SK-N-SH (cell line): Measurements from ENCODE around the gene SYNE1. TPM values are rescaled to one million over a fixed set of nuclear protein-coding genes. Genes with fewer than 3 reads are reported as not detected.

Source experiments
- CTCF ChIA-PET: fragments of 300-600, 350-600 bp; formaldehyde crosslinking; extraction: SDS; loops from one replicate; lab custom pipeline; 2021; lab: Yijun Ruan, JAX
- POLR2A ChIA-PET: fragments of 350-600 bp; sonication (Branson Sonifier 250); formaldehyde crosslinking; extraction: SDS; loops from one replicate; lab custom pipeline; 2020; ENCODE audit warnings: antibody characterized with exemption, inconsistent platforms; lab: Yijun Ruan, JAX
- DNase-seq: peaks from one replicate; pipeline ENCODE4 v3.0.0; 2012
- H2AFZ ChIP-seq: fragments of 200-600 bp; sonication (generic); 2 replicates; pipeline ENCODE4 v1.8.1; 2016; ENCODE audit warnings: antibody characterized with exemption, mild to moderate bottlenecking, low read depth
- H3F3A ChIP-seq: fragments of 200-600 bp; sonication (generic); replicated peaks from 2 replicates; pipeline ENCODE3; 2016; ENCODE audit warnings: antibody characterized with exemption, mild to moderate bottlenecking; ENCODE audit not compliant: insufficient read depth
- H3K27ac ChIP-seq, 2 experiments: fragments of 200-500 bp in 1 of 2; fragments of 200-600 bp in 1 of 2; sonication (Bioruptor generic) in 1 of 2; sonication (generic), shearing (Covaris generic) in 1 of 2; 2 replicates each; pipeline versions ENCODE4 v1.5.1 to v1.6.1; 2014 to 2016; ENCODE audit warnings: low read depth in 2 of 2, inconsistent platforms in 1 of 2, low read length in 1 of 2, mild to moderate bottlenecking in 1 of 2, mixed read lengths in 1 of 2
- H3K27me3 ChIP-seq: fragments of 200-600 bp; sonication (generic), shearing (Covaris generic); 2 replicates; pipeline ENCODE4 v1.6.1; 2016; ENCODE audit warnings: mixed run types; ENCODE audit not compliant: insufficient read depth
- H3K36me3 ChIP-seq, 2 experiments: fragments of 200-500 bp in 1 of 2; fragments of 200-600 bp in 1 of 2; sonication (Bioruptor generic) in 1 of 2; sonication (generic) in 1 of 2; replicated peaks in 1 of 2; 2 replicates each; pipeline versions ENCODE3 to v1.5.1; 2014 to 2016; ENCODE audit warnings: low read length in 1 of 2, mild to moderate bottlenecking in 1 of 2; ENCODE audit not compliant: insufficient read depth in 2 of 2, control insufficient read depth in 1 of 2
- H3K4me1 ChIP-seq, 2 experiments: fragments of 200-500 bp in 1 of 2; fragments of 200-600 bp in 1 of 2; sonication (Bioruptor generic) in 1 of 2; sonication (generic), shearing (Covaris generic) in 1 of 2; 2 replicates each; pipeline versions ENCODE4 v1.5.1 to v1.6.1; 2014 to 2016; ENCODE audit warnings: low read depth in 1 of 2, low read length in 1 of 2, mixed run types in 1 of 2; ENCODE audit not compliant: insufficient read depth in 2 of 2, control insufficient read depth in 1 of 2
- H3K4me2 ChIP-seq: fragments of 200-600 bp; sonication (generic), shearing (Covaris generic); 2 replicates; pipeline ENCODE4 v1.6.1; 2017; ENCODE audit warnings: mixed run types
- H3K4me3 ChIP-seq, 2 experiments: fragments of 200-500 bp in 1 of 2; fragments of 200-600 bp in 1 of 2; sonication (Bioruptor generic) in 1 of 2; sonication (generic), shearing (Covaris generic) in 1 of 2; 2 replicates each; pipeline versions ENCODE4 v1.5.1 to v1.8.1; 2014 to 2016; ENCODE audit warnings: low read depth in 2 of 2, inconsistent platforms in 1 of 2, low read length in 1 of 2, mild to moderate bottlenecking in 1 of 2, mixed read lengths in 1 of 2, moderate library complexity in 1 of 2
- H3K79me2 ChIP-seq: fragments of 200-600 bp; sonication (generic); 2 replicates; pipeline ENCODE4 v1.8.1; 2017; ENCODE audit warnings: mild to moderate bottlenecking; ENCODE audit not compliant: insufficient read depth
- H3K9ac ChIP-seq: fragments of 200-600 bp; sonication (generic); 2 replicates; pipeline ENCODE4 v1.6.1; 2017; ENCODE audit warnings: mixed run types
- H3K9me2 ChIP-seq: fragments of 200-600 bp; sonication (generic); 2 replicates; pipeline ENCODE4 v1.6.1; 2017; ENCODE audit warnings: mixed run types
- H3K9me3 ChIP-seq: fragments of 200-600 bp; sonication (generic); 2 replicates; pipeline ENCODE4 v1.6.1; 2017; ENCODE audit warnings: mixed run types, mild to moderate bottlenecking, moderate library complexity
- H4K20me1 ChIP-seq: fragments of 200-600 bp; sonication (generic); 2 replicates; pipeline ENCODE4 v1.6.1; 2017; ENCODE audit warnings: mild to moderate bottlenecking, mixed run types; ENCODE audit not compliant: insufficient read depth
- JUND ChIP-seq: IDR thresholded peaks from 2 replicates; pipeline ENCODE4 v1.4.0; 2012
- RXRA ChIP-seq: IDR thresholded peaks from 2 replicates; pipeline ENCODE4 v1.4.0; 2012; ENCODE audit warnings: low read depth, mild to moderate bottlenecking, borderline replicate concordance
- TAF1 ChIP-seq: IDR thresholded peaks from 2 replicates; pipeline ENCODE4 v1.6.1; 2012; ENCODE audit warnings: low read depth, mild to moderate bottlenecking, low read length, moderate library complexity, borderline replicate concordance
- WGBS: methylation state at CpG from one replicate; pipeline ENCODE4 v1.1.6; 2017; ENCODE audit warnings: low lambda C conversion rate; 5-methylcytosine and 5-hydroxymethylcytosine counted together
- polyA plus RNA-seq, 3 experiments: library from polyadenylated mRNA; depleted of rRNA; stranded (reverse); fragments of >200 nt; gene quantifications; 2 replicates each; pipeline ENCODE4 v1.2.3, GENCODE V29; 2012
- TF ChIP-seq, protein P1 (sequence below): IDR thresholded peaks from 2 replicates; pipeline ENCODE4 v1.6.1; 2012; ENCODE audit warnings: mild to moderate bottlenecking, low read depth, low read length, moderate library complexity
- TF ChIP-seq, protein P2 (sequence below): IDR thresholded peaks from 2 replicates; pipeline ENCODE4 v1.4.0; 2012; ENCODE audit warnings: low read depth, borderline replicate concordance

Gene SYNE1
- polyA plus RNA-seq, 1 of the 3 experiments (the other 2 are of a cell fraction): 31.1 TPM

DNA sequence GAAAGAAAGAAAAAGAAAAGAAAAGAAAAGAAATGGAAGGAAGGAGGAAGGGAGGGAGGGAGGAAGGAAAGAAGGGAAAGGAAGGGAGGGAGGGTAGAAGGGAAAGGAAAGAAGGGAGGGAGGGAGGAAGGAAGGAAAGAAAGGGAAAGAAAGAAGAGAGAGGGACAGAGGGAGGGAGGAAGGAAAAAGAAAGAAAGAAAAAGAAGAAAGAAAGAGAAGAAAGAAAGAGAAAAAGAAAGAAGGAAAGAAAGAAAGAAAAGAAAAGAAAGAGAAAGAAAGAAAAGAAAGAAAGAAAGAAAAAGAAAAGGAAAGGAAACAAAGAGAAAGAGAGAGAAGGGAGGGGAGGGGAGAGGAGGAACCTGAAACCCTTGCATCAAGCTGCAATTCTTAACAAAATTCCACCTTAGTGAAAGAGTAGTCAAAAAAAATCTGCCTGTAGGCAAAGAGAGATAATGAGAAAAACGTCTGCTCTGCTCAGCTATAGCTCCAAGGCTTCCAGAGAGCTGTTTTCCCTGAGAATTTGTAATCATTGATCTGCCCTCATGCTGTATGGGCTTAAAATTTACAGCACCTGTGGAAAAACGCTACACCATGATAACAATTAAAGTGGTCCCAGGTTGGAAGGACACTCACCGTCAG lies 43.8 kb upstream of the SYNE1 start (continued):
- TF ChIP-seq, protein P1, sequence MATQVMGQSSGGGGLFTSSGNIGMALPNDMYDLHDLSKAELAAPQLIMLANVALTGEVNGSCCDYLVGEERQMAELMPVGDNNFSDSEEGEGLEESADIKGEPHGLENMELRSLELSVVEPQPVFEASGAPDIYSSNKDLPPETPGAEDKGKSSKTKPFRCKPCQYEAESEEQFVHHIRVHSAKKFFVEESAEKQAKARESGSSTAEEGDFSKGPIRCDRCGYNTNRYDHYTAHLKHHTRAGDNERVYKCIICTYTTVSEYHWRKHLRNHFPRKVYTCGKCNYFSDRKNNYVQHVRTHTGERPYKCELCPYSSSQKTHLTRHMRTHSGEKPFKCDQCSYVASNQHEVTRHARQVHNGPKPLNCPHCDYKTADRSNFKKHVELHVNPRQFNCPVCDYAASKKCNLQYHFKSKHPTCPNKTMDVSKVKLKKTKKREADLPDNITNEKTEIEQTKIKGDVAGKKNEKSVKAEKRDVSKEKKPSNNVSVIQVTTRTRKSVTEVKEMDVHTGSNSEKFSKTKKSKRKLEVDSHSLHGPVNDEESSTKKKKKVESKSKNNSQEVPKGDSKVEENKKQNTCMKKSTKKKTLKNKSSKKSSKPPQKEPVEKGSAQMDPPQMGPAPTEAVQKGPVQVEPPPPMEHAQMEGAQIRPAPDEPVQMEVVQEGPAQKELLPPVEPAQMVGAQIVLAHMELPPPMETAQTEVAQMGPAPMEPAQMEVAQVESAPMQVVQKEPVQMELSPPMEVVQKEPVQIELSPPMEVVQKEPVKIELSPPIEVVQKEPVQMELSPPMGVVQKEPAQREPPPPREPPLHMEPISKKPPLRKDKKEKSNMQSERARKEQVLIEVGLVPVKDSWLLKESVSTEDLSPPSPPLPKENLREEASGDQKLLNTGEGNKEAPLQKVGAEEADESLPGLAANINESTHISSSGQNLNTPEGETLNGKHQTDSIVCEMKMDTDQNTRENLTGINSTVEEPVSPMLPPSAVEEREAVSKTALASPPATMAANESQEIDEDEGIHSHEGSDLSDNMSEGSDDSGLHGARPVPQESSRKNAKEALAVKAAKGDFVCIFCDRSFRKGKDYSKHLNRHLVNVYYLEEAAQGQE: no peak

DNA sequence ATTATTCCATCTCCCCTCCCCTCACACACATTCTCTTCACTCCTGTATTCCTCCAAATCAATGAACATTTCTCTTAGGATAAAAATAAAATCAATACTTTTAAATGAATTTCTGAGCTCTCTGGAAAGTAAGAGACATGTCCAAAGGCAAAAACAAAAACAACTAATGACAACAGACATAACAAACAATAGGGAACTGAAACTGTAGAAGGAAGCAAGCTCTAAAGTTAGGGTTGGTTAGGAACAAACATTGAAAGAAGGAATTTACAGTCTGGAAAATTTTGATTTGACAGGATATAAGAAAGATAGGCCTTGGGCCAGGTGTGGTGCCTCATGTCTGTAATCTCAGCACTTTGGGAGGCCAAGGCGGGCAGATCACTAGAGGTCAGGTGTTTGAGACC lies 43.0 kb upstream of the SYNE1 start:
- Histone ChIP-seq H3K4me3 (no peak overlapping the region), H3K27me3 (no peaks in the 10 kb centered on the region), H3K27ac (no peak overlapping the region), H4K20me1 (no peaks in the 10 kb centered on the region), H3K9ac (no peak overlapping the region), H3K36me3 (no peaks in the 10 kb centered on the region), H3K9me2 (no peaks in the 10 kb centered on the region), H3K4me1 (peaks cover 0 to 2% of the 10 kb centered on the region in 2 experiments; a peak in 2 of 4 replicates), H2AFZ (no peak overlapping the region), H3F3A (no peaks in the 10 kb centered on the region), H3K79me2 (no peaks in the 10 kb centered on the region), H3K4me2 (no peak overlapping the region), H3K9me3 (no peaks in the 10 kb centered on the region)
- DNase-seq: no peak
- TF ChIP-seq TAF1: no peak
- POLR2A ChIA-PET: no interaction called here
- 45% methylated on average over 1 of the region's 1 CpG for WGBS
- CTCF ChIA-PET: interaction anchor here (0.9 to 1.3 kb wide), 3 partner anchors 9 to 128 kb away, joined by 3 to 4 read pairs (median 3); no protein-coding TSS in a partner anchor

- H3K9me3 ChIP-seq: no peaks in the 10 kb centered on the region
- no peak overlapping the region for H3K4me3 ChIP-seq
- DNase-seq: no peak
- H3K9ac ChIP-seq: peak overlapping the region; percentile 27; the same call in 1 of the 2 replicates
- POLR2A ChIA-PET: no interaction called here
- H3K4me2 ChIP-seq: 0 out of 2 replicates have a peak overlapping the region, but pooled peaks have one; percentile 7
- peak overlapping the region in 1 of 2 experiments; percentile 43; a peak in 2 of 4 replicates for H3K27ac ChIP-seq
- no peaks in the 10 kb centered on the region for H3K27me3 ChIP-seq
- H3K9me2 ChIP-seq: no peaks in the 10 kb centered on the region
- no peaks in the 10 kb centered on the region for H3K36me3 ChIP-seq
- CTCF ChIA-PET: interaction anchor here (1.2 kb wide), 1 partner anchor 275 kb away, joined by 3 read pairs; no protein-coding TSS in a partner anchor
- peak overlapping the region; percentile 37; the same call in 1 of the 2 replicates for H2AFZ ChIP-seq
- H3K79me2 ChIP-seq: no peaks in the 10 kb centered on the region
- TF ChIP-seq JUND (no peak), RXRA (no peak)
- TF ChIP-seq, protein P2, sequence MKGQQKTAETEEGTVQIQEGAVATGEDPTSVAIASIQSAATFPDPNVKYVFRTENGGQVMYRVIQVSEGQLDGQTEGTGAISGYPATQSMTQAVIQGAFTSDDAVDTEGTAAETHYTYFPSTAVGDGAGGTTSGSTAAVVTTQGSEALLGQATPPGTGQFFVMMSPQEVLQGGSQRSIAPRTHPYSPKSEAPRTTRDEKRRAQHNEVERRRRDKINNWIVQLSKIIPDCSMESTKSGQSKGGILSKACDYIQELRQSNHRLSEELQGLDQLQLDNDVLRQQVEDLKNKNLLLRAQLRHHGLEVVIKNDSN: no peak
- peaks cover 18% of the 10 kb centered on the region for H3F3A ChIP-seq
- peaks cover 0 to 9% of the 10 kb centered on the region in 2 experiments; a peak in 2 of 4 replicates for H3K4me1 ChIP-seq
- no peaks in the 10 kb centered on the region for H4K20me1 ChIP-seq
Observed at GRCh38 chr6:152673236-152673635, 36.1 kb upstream of the SYNE1 start.
